ENCODE measurements around the gene ZMYND15. TPM values are rescaled to one million over a fixed set of nuclear protein-coding genes. Genes with fewer than 3 reads are reported as not detected.

The ZMYND15 gene
- total and polyA plus RNA-seq, 2 of the 13 experiments (the other 11 are each of a cell fraction or from before 2014, with no cell fraction given), result 0.24 to 2.7 TPM

- TF ChIP-seq ZNF337 (CRISPR knock-in tag; IDR thresholded peaks at IDR 0.05; ENCODE audit: borderline replicate concordance, low read depth) (no peak), ZSCAN31 (CRISPR knock-in tag; IDR thresholded peaks at IDR 0.05; ENCODE audit: low read depth) (peak; percentile 89), ZNF615 (CRISPR knock-in tag; IDR thresholded peaks at IDR 0.05; ENCODE audit: borderline replicate concordance) (no peak), ATF7 (IDR thresholded peaks at IDR 0.05) (no peak), ATF7 (CRISPR knock-in tag; IDR thresholded peaks at IDR 0.05) (no peak), CCDC6 (CRISPR knock-in tag; IDR thresholded peaks at IDR 0.05) (peak; percentile 94), HMGA1 (CRISPR knock-in tag; conservative IDR thresholded peaks at IDR 0.05) (no peak), ZBTB44 (CRISPR knock-in tag; IDR thresholded peaks at IDR 0.05) (peak; percentile 42; the same call in 1 of the 2 replicates), SIX4 (CRISPR knock-in tag; IDR thresholded peaks at IDR 0.05) (no peak), ZNF550 (CRISPR knock-in tag; IDR thresholded peaks at IDR 0.05; ENCODE audit: borderline replicate concordance) (no peak), ATM (IDR thresholded peaks at IDR 0.05; ENCODE audit: borderline replicate concordance) (no peak), CREB1 (IDR thresholded peaks at IDR 0.05) (peak; percentile 82), CREB1 (CRISPR knock-in tag; IDR thresholded peaks at IDR 0.05) (no peak), ARNT2 (CRISPR knock-in tag; IDR thresholded peaks at IDR 0.05; ENCODE audit: low read depth) (peak; percentile 68; the same call in 1 of the 2 replicates), ZBTB39 (CRISPR knock-in tag; IDR thresholded peaks at IDR 0.05) (no peak; the same call in 1 of the 2 replicates), KDM1A (CRISPR knock-in tag; IDR thresholded peaks at IDR 0.05) (peak; percentile 40; the same call in 1 of the 2 replicates), ZNF557 (CRISPR knock-in tag; IDR thresholded peaks at IDR 0.05) (no peak), TSC22D2 (CRISPR knock-in tag; IDR thresholded peaks at IDR 0.05; ENCODE audit: borderline replicate concordance) (no peak), PHF20 (CRISPR knock-in tag; IDR thresholded peaks at IDR 0.05) (no peak), FOXC1 (CRISPR knock-in tag; IDR thresholded peaks at IDR 0.05; ENCODE audit: borderline replicate concordance) (peak; percentile 26; the same call in 1 of the 2 replicates), RCOR2 (CRISPR knock-in tag; IDR thresholded peaks at IDR 0.05) (no peak), TAF15 (IDR thresholded peaks at IDR 0.05; ENCODE audit: low read depth, low read length, poor library complexity, severe bottlenecking) (no peak), ZNF12 (CRISPR knock-in tag; IDR thresholded peaks at IDR 0.05) (no peak), ZSCAN21 (CRISPR knock-in tag; IDR thresholded peaks at IDR 0.05; ENCODE audit: borderline replicate concordance) (peak; percentile 90), CCAR2 (optimal IDR thresholded peaks at IDR 0.05; ENCODE audit: low read depth, low read length) (no peak), RFXANK (CRISPR knock-in tag; IDR thresholded peaks at IDR 0.05) (0 out of 2 replicates have a peak, but pooled peaks have one; percentile 44), ZNF143 (CRISPR knock-in tag; IDR thresholded peaks at IDR 0.05) (peak; percentile 46), ZBTB7A (CRISPR knock-in tag; IDR thresholded peaks at IDR 0.05) (peak; percentile 48; the same call in 1 of the 2 replicates), EZH2 (conservative IDR thresholded peaks at IDR 0.05; ENCODE audit: low read depth, low read length) (no peak)
- TF ChIP-seq, protein P1, sequence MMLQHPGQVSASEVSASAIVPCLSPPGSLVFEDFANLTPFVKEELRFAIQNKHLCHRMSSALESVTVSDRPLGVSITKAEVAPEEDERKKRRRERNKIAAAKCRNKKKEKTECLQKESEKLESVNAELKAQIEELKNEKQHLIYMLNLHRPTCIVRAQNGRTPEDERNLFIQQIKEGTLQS (CRISPR knock-in tag; IDR thresholded peaks at IDR 0.05), result no peak
Observed at GRCh38 chr17:4789951-4790704, 50.5 kb downstream of the ZMYND15 start (continued).
